NOMO-1 treated with DMSO at 0.1 percent for 48 hours (cell line): Measurements from ENCODE around the gene BLOC1S4.
"Not testable (repeated sequence)": the region's sequence is repeated elsewhere in the genome, so short reads cannot be mapped to it uniquely, and the experiment has no call there.

Experiments
- DNase-seq: peaks from one replicate; lab custom pipeline; 2025; ENCODE audit not compliant: unreplicated experiment; lab: John Stamatoyannopoulos, UW

Gene BLOC1S4

GRCh38 chr4:6716018-6716911 lies at the start of gene BLOC1S4:
BLOC1S4 (plus strand) TSS chr4:6716174; CDS start chr4:6716210, 36 bp downstream.
- DNase-seq = peak; percentile 78

GRCh38 chr4:6668391-6668790 lies 47.6 kb upstream of the BLOC1S4 start:
- no peak for DNase-seq

- no peak for DNase-seq
Observed at GRCh38 chr4:6671648-6672047, 44.3 kb upstream of the BLOC1S4 start.

GRCh38 chr4:6672131-6672530 lies 43.8 kb upstream of the BLOC1S4 start:
- no peak for DNase-seq

GRCh38 chr4:6672541-6673190 lies 43.3 kb upstream of the BLOC1S4 start:
- DNase-seq = not testable (repeated sequence)

GRCh38 chr4:6673191-6673659 lies 42.7 kb upstream of the BLOC1S4 start:
- DNase-seq = not testable (repeated sequence)

GRCh38 chr4:6673660-6674499 lies 42.1 kb upstream of the BLOC1S4 start:
- DNase-seq = peak; percentile 93

GRCh38 chr4:6674500-6675149 lies 41.3 kb upstream of the BLOC1S4 start:
- DNase-seq = peak; percentile 42

- no peak for DNase-seq
Observed at GRCh38 chr4:6676722-6677558, 39.0 kb upstream of the BLOC1S4 start.

GRCh38 chr4:6680372-6681034 lies 35.5 kb upstream of the BLOC1S4 start:
- DNase-seq = no peak

GRCh38 chr4:6681191-6681590 lies 34.8 kb upstream of the BLOC1S4 start:
- DNase-seq = no peak

GRCh38 chr4:6682862-6683590 lies 32.9 kb upstream of the BLOC1S4 start:
- peak; percentile 81 for DNase-seq

GRCh38 chr4:6684656-6685055 lies 31.3 kb upstream of the BLOC1S4 start:
- no peak for DNase-seq

GRCh38 chr4:6686104-6686787 lies 29.7 kb upstream of the BLOC1S4 start:
- no peak for DNase-seq

GRCh38 chr4:6687947-6688878 lies 27.8 kb upstream of the BLOC1S4 start:
- no peak for DNase-seq

GRCh38 chr4:6688879-6689505 lies 27.0 kb upstream of the BLOC1S4 start:
- peak; percentile 82 for DNase-seq
